Right atrium auricular region (tissue), 2 donors: Measurements from ENCODE around the gene COG1. TPM values are rescaled to one million over a fixed set of nuclear protein-coding genes. Genes with fewer than 3 reads are reported as not detected.
A peak's percentile ranks its signal among the peaks of the same experiment; 100 is the strongest.

Experiments
- DNase-seq: peaks from one replicate; pipeline ENCODE4 v3.0.0-alpha.2; 2019; ENCODE audit warnings: low spot score
- H3K27ac ChIP-seq, 2 donors: fragments of 200-600 bp; sonication (generic); 1 replicate in 1 of 2; 2 replicates in 1 of 2; pipeline ENCODE4 v1.5.1; 2016 to 2019
- H3K27me3 ChIP-seq, 2 donors: fragments of 200-600 bp; sonication (generic); one replicate each; pipeline versions ENCODE4 v1.5.1 to v1.6.0; 2017 to 2019
- H3K36me3 ChIP-seq: fragments of 200-600 bp; sonication (generic); one replicate; pipeline ENCODE4 v1.5.1; 2016
- H3K4me1 ChIP-seq, 2 donors: fragments of 200-600 bp; sonication (generic); one replicate each; pipeline versions ENCODE4 v1.5.1 to v1.6.0; 2017 to 2019
- H3K4me3 ChIP-seq, 2 donors: fragments of 200-600 bp; sonication (generic); 1 replicate in 1 of 2; 2 replicates in 1 of 2; pipeline ENCODE4 v1.5.1; 2017 to 2019; ENCODE audit warnings: mild to moderate bottlenecking in 1 of 2, moderate library complexity in 1 of 2
- H3K9me3 ChIP-seq, 2 donors: fragments of 200-600 bp; sonication (generic); one replicate each; pipeline ENCODE4 v1.5.1; 2019
- CTCF ChIP-seq, 2 donors: fragments of 200-600 bp; sonication (generic); IDR thresholded peaks; one replicate each; pipeline ENCODE4 v1.5.1; 2019; ENCODE audit warnings: antibody characterized with exemption in 2 of 2
- total RNA-seq, 2 donors: library from RNA; depleted of rRNA; stranded (reverse); fragments of >200 nt; gene quantifications; one replicate each; pipeline ENCODE4 v1.1.0, GENCODE V29; 2016

The COG1 gene
- total RNA-seq, 2 donors from 2014 or later = 17.3 to 21.3 TPM

GRCh38 chr17:73196500-73196899, 3.6 kb downstream of the COG1 start:
- DNase-seq = no peak
- H3K27me3 ChIP-seq = no peaks in the 10 kb centered on the region
- peaks cover 0 to 20% of the 10 kb centered on the region in 2 donors for H3K4me1 ChIP-seq
- H3K27ac ChIP-seq = no peak overlapping the region
- no peak overlapping the region for H3K4me3 ChIP-seq
- no peaks in the 10 kb centered on the region for H3K9me3 ChIP-seq
- peak in 1 of 2 donors; percentile 27 for TF ChIP-seq CTCF (IDR thresholded peaks at IDR 0.05)
- H3K36me3 ChIP-seq = peaks cover 52% of the 10 kb centered on the region

GRCh38 chr17:73197161-73197560, 4.3 kb downstream of the COG1 start:
- H3K4me3 ChIP-seq = no peak overlapping the region
- peaks cover 0 to 17% of the 10 kb centered on the region in 2 donors for H3K4me1 ChIP-seq
- no peak overlapping the region for H3K27ac ChIP-seq
- H3K27me3 ChIP-seq = no peaks in the 10 kb centered on the region
- no peak for DNase-seq
- TF ChIP-seq CTCF (IDR thresholded peaks at IDR 0.05) = no peak
- no peaks in the 10 kb centered on the region for H3K9me3 ChIP-seq
- H3K36me3 ChIP-seq = peaks cover 59% of the 10 kb centered on the region

GRCh38 chr17:73198201-73198929, 5.5 kb downstream of the COG1 start:
- DNase-seq = no peak
- H3K36me3 ChIP-seq = peaks cover 68% of the 10 kb centered on the region
- peaks cover 0 to 22% of the 10 kb centered on the region in 2 donors for H3K4me1 ChIP-seq

GRCh38 chr17:73198930-73199260, 6.0 kb downstream of the COG1 start:
- TF ChIP-seq CTCF (IDR thresholded peaks at IDR 0.05) = no peak
- Histone ChIP-seq H3K4me3 (no peak overlapping the region), H3K27me3 (no peaks in the 10 kb centered on the region), H3K9me3 (no peaks in the 10 kb centered on the region), H3K27ac (no peak overlapping the region), H3K36me3 (peaks cover 71% of the 10 kb centered on the region), H3K4me1 (peaks cover 0 to 23% of the 10 kb centered on the region in 2 donors)
- DNase-seq = no peak

More at GRCh38 chr17:73198201-73198929, 5.5 kb downstream of the COG1 start:
- Histone ChIP-seq H3K9me3 (no peaks in the 10 kb centered on the region), H3K27ac (no peak overlapping the region), H3K27me3 (no peaks in the 10 kb centered on the region), H3K4me3 (no peak overlapping the region)
- TF ChIP-seq CTCF (IDR thresholded peaks at IDR 0.05) = no peak

GRCh38 chr17:73199751-73200317, 7.0 kb downstream of the COG1 start:
- peaks cover 80% of the 10 kb centered on the region for H3K36me3 ChIP-seq
- no peak overlapping the region for H3K27ac ChIP-seq
- H3K9me3 ChIP-seq = no peaks in the 10 kb centered on the region
- peaks cover 0 to 25% of the 10 kb centered on the region in 2 donors for H3K4me1 ChIP-seq
- no peak for TF ChIP-seq CTCF (IDR thresholded peaks at IDR 0.05)
- DNase-seq = no peak
- H3K4me3 ChIP-seq = no peak overlapping the region
- H3K27me3 ChIP-seq = no peaks in the 10 kb centered on the region
